PC-3 (cell line): ENCODE measurements around the gene GXYLT2.

Experiments
- EZH2 ChIP-seq: fragments of 300-600 bp; sonication (generic); IDR thresholded peaks from one replicate; pipeline ENCODE4 v1.6.1; 2017; ENCODE audit warnings: antibody characterized with exemption, mild to moderate bottlenecking, low read length; ENCODE audit not compliant: unreplicated experiment
- EZH2phosphoT487 ChIP-seq: fragments of 300-600 bp; sonication (generic); IDR thresholded peaks from 2 replicates; pipeline ENCODE4 v1.6.1; 2018; ENCODE audit warnings: mild to moderate bottlenecking, antibody characterized with exemption, low read length, borderline replicate concordance
- TF ChIP-seq, protein P1 (sequence below): fragments of 300-600 bp; sonication (generic); conservative IDR thresholded peaks from 2 replicates; pipeline ENCODE4 v1.5.1; 2017; ENCODE audit warnings: antibody characterized with exemption, low read depth, mild to moderate bottlenecking, low read length

DNA sequence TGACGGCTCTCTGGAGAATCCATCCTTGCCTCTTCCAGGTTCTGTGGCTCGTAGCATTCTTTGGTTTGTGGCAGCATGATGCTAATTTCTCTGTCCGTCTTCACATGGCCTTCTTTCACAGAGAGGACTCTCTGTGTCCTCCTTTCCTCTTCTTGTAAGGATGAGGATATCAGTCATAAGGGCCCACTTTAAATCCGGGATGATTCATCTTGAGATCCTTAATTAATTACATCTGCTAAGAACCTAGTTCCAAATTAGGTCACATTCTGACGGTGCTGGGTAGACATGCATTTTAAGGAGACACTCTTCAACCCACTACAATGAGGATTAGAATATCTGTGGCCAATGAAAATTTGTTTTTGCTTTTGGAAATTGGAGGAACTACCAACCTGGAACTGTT is 15.7 kb upstream of the GXYLT2 start:
- TF ChIP-seq, protein P1, sequence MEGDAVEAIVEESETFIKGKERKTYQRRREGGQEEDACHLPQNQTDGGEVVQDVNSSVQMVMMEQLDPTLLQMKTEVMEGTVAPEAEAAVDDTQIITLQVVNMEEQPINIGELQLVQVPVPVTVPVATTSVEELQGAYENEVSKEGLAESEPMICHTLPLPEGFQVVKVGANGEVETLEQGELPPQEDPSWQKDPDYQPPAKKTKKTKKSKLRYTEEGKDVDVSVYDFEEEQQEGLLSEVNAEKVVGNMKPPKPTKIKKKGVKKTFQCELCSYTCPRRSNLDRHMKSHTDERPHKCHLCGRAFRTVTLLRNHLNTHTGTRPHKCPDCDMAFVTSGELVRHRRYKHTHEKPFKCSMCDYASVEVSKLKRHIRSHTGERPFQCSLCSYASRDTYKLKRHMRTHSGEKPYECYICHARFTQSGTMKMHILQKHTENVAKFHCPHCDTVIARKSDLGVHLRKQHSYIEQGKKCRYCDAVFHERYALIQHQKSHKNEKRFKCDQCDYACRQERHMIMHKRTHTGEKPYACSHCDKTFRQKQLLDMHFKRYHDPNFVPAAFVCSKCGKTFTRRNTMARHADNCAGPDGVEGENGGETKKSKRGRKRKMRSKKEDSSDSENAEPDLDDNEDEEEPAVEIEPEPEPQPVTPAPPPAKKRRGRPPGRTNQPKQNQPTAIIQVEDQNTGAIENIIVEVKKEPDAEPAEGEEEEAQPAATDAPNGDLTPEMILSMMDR, result no peak
- TF ChIP-seq EZH2 (no peak), EZH2phosphoT487 (no peak)
